Bronchial epithelial cell (primary cell): ENCODE data around the gene NAA50. TPM values are rescaled to one million over a fixed set of nuclear protein-coding genes. Genes with fewer than 3 reads are reported as not detected.

Source experiments
- DNase-seq: peaks from one replicate; pipeline ENCODE4 v3.0.0-alpha.2; 2010; ENCODE audit warnings: low read depth
- FAIRE-seq: peaks from 2 replicates; lab custom pipeline; 2011; peaks lifted over from hg19 to GRCh38; lab: Jason Lieb, UNC
- H3K27me3 ChIP-seq: 2 replicates; pipeline ENCODE4 v1.5.1; 2011; ENCODE audit warnings: low read length; ENCODE audit not compliant: control insufficient read depth, insufficient read depth
- H3K36me3 ChIP-seq: 2 replicates; pipeline ENCODE4 v1.5.1; 2011; ENCODE audit warnings: low read length; ENCODE audit not compliant: control insufficient read depth, insufficient read depth
- H3K4me3 ChIP-seq: 2 replicates; pipeline ENCODE4 v1.5.1; 2011; ENCODE audit warnings: mild to moderate bottlenecking, low read depth, low read length, control low read depth
- CTCF ChIP-seq: IDR thresholded peaks from 2 replicates; pipeline ENCODE4 v1.5.1; 2011; ENCODE audit warnings: mild to moderate bottlenecking, moderate library complexity, low read length, control low read depth, inconsistent platforms; ENCODE audit not compliant: insufficient read depth, severe bottlenecking
- total RNA-seq: library from RNA; depleted of rRNA; stranded (reverse); fragments of >200 nt; gene quantifications from 2 replicates; pipeline ENCODE4 v1.2.1, GENCODE V29; 2014

NAA50 gene
- total RNA-seq, 1 donor from 2014 or later, result 133 TPM

GRCh38 chr3:113741086-113741485 lies 5.0 kb downstream of the NAA50 start:
- Histone ChIP-seq H3K27me3 (no peaks in the 10 kb centered on the region), H3K4me3 (no peak overlapping the region), H3K36me3 (no peaks in the 10 kb centered on the region)
- TF ChIP-seq CTCF, result no peak
- FAIRE-seq, result no peak
- DNase-seq, result no peak

GRCh38 chr3:113736548-113737089 lies 9.4 kb downstream of the NAA50 start:
- no peak overlapping the region for H3K4me3 ChIP-seq
- H3K36me3 ChIP-seq, result no peaks in the 10 kb centered on the region
- TF ChIP-seq CTCF, result peak; percentile 36
- H3K27me3 ChIP-seq, result no peaks in the 10 kb centered on the region
- FAIRE-seq (no peak), DNase-seq (peak; percentile 58)

DNA sequence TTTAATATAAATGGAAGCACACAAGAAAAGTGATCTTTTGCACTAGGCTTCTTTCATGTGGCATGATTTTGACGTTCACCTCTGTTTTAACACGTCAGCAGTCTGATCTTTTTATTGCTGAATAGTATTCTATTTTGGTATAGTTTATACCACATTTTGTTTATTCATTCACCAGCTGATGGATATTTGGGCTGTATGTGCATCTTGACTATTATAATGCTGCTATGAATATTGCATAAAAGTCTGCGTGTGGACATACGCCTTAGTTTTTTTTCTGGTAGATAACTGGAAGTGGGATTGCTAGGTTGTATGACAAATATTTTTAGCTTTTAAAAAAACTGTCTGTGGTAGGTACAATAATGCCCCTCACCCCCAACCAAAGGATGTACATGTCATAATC lies 14.4 kb downstream of the NAA50 start:
- TF ChIP-seq CTCF, result no peak
- Histone ChIP-seq H3K27me3 (no peaks in the 10 kb centered on the region), H3K36me3 (no peaks in the 10 kb centered on the region), H3K4me3 (no peak overlapping the region)
- no peak for FAIRE-seq
- no peak for DNase-seq

DNA sequence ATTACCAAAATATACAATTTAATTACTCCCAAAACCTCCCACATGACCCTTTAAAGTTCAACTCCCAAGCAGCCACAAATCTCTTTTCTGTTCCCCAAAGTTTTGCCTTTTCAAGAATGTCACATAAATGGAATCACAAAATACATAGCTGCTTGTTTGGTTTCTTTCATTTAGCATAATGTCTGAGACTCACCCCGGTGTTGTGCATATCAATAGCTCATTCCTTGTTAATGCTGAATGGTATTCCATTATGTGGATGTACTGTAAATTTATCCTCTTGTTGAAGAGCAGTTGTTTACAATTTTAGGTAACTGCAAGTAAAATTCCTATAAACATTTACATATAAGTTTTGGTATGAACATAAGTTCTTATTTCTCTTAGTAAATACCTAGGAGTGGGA lies 15.5 kb downstream of the NAA50 start:
- FAIRE-seq (no peak), DNase-seq (no peak)
- H3K4me3 ChIP-seq, result no peak overlapping the region
- H3K27me3 ChIP-seq, result no peaks in the 10 kb centered on the region
- no peak for TF ChIP-seq CTCF
- no peaks in the 10 kb centered on the region for H3K36me3 ChIP-seq

DNA sequence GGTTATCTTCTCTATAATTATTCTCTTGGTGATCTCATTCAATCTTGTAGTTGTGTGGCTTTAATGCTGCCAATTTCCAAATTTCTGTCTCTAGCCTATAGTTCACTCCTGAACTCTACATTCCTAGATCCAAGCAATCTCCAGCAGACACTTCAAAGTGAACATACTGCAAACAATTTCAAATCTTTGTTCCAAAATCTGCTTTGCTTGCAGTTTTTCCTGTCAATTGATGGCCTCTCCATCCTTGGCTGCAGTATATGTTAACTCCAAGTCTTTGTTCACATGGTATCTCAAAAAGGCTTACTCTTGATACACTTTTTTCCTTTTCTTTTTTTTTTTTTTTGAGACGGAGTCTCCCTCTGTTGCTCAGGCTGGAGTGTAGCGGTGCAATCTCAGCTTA lies 17.4 kb downstream of the NAA50 start:
- no peaks in the 10 kb centered on the region for H3K36me3 ChIP-seq
- TF ChIP-seq CTCF, result no peak
- DNase-seq (no peak), FAIRE-seq (no peak)
- no peaks in the 10 kb centered on the region for H3K27me3 ChIP-seq
- no peak overlapping the region for H3K4me3 ChIP-seq

GRCh38 chr3:113721636-113722035 lies 24.4 kb downstream of the NAA50 start:
- TF ChIP-seq CTCF, result no peak
- Histone ChIP-seq H3K27me3 (no peaks in the 10 kb centered on the region), H3K36me3 (peaks cover 5% of the 10 kb centered on the region), H3K4me3 (no peak overlapping the region)
- no peak for FAIRE-seq
- DNase-seq, result no peak
